GM21576 (cell line): ENCODE data around the gene PPA1.
"Not testable (repeated sequence)": the region's sequence is repeated elsewhere in the genome, so short reads cannot be mapped to it uniquely, and the experiment has no call there.

Experiments used
- ATAC-seq: cut with Tn5 transposase; IDR thresholded peaks from one replicate; pipeline ENCODE4 v1.9.1; 2021; ENCODE audit warnings: mild to moderate bottlenecking, moderate library complexity; ENCODE audit not compliant: unreplicated experiment

PPA1 gene

GRCh38 chr10:70255329-70256299, 22.4 kb upstream of the PPA1 start:
- ATAC-seq, result no peak

- no peak for ATAC-seq
These were observed 21.6 kb upstream of the PPA1 start for GRCh38 chr10:70254778-70255328.

DNA sequence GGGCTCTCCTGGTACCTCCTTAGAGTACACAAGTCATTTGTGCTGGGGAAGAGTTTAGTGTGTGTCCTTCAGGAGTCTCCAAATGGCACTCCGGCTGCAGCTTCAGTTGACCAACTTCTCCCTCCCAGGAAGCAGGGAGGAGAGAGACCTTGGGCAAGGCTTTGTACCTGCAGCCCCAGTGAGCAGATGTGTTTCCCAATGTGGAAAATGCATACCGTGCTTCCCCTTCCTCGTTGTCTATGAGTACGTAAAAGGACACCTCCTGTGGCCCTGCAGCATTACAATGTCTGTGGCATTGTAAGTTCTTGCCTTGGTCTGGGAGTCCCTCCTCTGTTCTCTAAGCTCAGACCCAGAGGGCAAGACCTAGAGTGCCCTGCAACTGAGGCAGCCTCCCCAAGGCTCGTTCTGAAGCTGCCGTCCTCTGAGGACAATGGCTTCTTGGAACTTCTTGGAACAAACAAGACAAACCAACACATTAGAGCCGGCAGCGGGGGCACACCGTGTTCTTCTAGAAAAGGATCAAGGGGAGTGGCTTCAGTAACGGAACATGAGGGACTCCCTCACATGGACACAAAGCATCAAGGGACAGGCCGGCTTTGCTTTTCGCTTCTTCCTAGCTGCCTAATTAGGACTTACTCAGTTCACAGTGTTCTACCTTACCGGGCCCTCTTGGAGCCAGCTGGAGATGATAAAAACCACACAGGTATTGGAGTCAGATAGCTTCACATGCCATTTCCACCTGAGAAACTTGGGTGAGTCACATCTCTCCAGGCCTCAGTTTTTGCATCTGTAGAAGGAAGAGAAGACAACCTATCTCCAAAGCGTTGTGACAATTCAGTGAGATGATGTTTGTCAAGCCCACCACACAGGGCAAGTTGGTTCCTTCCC, 20.9 kb upstream of the PPA1 start:
- ATAC-seq, result no peak

GRCh38 chr10:70250961-70251680, 17.9 kb upstream of the PPA1 start:
- ATAC-seq, result no peak

DNA sequence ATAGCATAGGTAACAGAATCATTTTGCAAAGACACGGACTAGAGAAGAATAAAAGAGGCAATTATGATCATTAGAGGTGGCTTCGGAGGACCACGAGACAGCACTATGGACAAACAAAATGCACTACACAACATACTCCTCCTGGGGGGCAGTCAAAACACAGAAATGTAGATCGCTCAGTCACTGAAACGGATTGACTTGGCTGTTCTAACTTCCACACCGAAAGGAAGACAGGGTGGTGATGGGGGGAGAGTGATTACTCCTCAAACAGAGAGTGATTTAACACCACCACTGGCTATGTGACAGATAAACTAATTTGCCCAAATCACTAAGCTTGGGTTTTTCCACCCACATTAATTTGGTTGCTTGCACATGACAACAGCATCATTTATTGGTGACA, 14.1 kb upstream of the PPA1 start:
- ATAC-seq, result no peak

DNA sequence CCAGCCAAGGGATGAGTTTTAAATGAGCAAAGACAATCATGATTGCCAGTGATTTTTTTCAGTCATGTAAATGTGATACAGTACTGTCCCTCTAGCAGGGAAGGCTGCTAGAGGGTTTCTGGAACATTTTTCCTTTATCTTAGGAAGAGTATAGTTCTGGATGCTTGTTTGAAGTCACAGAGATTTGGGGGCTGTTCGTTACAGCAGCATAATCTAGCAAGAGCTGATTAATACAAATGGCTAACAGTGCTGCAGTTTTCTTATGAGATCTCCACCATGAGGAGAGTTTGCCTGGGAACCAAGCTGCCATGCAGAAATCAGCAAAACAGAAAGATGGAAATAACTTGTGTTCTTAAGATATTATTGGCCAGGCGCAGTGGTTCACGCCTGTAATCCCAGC, 7.9 kb upstream of the PPA1 start:
- ATAC-seq, result no peak

DNA sequence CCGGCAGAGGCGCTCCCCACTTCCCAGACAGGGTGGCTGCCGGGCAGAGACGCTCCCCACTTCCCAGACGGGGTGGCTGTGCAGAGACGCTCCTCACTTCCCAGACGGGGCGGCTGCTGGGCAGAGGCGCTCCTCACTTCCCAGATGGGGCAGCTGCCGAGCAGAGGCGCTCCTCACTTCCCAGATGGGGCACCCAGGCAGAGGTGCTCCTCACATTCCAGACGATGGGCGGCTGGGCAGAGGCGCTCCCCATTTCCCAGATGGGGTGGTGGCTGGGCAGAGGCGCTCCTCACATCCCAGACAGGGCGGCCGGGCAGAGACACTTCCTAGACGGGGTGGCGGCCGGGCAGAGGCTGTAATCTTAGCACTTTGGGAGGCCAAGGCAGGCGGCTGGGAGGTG, 6.8 kb upstream of the PPA1 start:
- ATAC-seq, result not testable (repeated sequence)

- ATAC-seq, result not testable (repeated sequence)
These were observed 6.1 kb upstream of the PPA1 start for GRCh38 chr10:70239077-70239976.

GRCh38 chr10:70237958-70238536, 4.8 kb upstream of the PPA1 start:
- ATAC-seq, result not testable (repeated sequence)

DNA sequence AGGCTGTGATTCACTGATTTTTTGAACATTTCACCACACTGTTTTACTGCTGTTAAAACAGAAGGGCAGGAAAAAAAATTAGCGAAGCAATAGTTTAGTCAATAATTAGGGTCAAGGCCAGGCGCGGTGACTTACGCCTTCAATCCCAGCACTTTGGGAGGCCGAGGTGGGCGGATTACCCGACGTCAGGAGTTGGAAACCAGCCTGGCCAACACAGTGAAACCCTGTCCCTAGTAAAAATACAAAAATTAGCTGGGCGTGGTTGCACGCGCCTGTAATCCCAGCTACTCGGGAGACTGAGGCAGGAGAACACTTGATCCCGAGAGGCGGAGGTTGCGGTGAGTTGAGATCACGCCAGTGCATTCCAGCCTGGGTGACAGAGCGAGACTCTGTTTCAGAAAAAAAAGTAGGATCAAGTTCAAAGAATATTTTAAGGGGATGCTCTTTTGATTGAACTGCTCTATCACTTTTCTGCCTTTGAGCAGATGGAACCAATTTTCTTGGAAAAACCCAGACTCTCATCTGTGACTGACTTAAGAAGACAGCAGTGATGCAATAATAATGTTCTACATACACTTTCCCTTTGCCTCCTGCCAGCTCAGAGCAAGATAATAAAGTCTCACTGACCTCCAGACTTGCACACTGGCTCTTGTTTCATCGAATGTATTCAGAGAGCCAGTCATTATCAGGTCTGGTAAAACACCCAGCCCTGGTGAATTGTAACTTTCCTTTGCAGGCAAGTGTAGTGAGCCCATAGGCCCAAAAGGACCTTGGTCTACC, 1.6 kb upstream of the PPA1 start:
- no peak for ATAC-seq

- no peak for ATAC-seq
These were observed 691 bp upstream of the PPA1 start for GRCh38 chr10:70233939-70234300.

DNA sequence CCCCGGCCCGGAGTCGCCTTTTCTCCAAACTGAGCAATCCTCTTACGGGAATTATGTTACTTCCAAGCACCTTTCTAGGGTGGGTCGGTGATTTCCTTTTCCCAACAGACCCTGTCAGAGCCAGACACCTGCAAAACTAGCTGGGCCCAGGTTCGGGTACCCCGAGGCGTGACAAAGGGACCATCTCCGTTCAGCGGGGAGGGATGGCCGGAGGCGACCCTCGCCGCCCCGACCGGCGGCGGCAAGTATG, 445 bp downstream of the PPA1 start:
- ATAC-seq, result no peak

- ATAC-seq, result no peak
These were observed 922 bp downstream of the PPA1 start for GRCh38 chr10:70232155-70232858.

- no peak for ATAC-seq
These were observed 4.7 kb downstream of the PPA1 start for GRCh38 chr10:70228491-70228890.

DNA sequence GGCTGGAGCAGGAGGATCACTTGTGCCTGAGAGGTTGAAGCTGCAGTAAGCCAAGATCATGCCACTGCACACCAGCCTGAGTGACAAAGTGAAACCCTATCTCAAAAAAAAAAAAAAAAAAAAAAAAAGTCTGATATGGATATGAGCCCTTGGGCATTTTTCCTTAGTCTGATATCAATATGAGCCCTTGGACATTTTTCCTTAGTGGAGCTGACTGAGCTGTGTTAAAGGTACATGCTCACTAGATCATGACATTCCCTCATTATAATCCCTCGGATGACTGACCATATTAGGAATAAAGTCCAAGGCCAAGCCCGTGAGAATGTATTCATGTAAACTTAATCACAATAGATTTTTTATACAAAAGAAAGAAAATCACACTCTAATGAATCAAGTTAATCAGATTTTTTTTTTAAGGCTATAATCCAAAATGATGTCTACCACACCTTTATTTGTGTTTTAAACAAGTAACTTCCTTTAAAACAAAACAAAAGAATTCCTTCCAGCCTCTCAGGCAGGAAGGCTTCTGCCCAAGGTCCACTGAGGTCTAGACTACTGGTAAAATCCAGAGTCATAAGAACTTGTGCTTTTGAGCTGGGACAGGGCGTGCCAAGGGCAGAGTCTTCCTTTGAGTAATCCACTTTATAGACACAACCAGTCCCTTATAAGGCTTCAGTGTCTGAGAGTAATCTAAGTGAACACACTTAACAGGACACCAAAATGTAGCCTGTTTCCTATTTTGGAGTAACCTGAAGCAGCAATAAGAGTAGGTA, 5.5 kb downstream of the PPA1 start:
- ATAC-seq, result no peak

- no peak for ATAC-seq
These were observed 9.5 kb downstream of the PPA1 start for GRCh38 chr10:70223728-70224127.

DNA sequence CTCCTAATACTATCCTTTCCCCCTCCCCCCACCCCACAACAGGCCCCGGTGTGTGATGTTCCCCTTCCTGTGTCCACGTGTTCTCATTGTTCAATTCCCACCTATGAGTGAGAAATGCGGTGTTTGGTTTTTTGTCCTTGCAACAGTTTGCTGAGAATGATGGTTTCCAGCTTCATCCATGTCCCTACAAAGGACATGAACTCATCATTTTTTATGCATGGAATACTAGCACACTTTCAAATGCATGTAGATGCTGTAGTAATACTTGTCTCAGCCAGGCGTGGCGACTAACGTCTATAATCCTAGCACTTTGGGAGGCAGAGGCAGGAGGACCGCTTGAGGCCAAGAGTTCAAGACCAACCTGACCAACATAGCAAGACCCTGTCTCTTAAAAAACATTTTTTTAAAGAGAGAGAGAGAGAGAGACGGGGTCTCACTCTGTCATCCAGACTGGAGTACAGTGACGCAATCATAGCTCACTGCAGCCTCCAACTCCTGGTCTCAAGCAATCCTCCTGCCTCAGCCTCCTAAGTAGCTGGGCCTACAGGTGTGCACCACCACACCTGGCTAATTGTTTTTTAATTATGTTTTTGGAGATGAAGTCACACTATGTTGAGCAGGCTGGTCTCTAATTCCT, 10.3 kb downstream of the PPA1 start:
- ATAC-seq, result not testable (repeated sequence)
